PC-3 (cell line): ENCODE data around the gene PEX14. TPM values are rescaled to one million over a fixed set of nuclear protein-coding genes. Genes with fewer than 3 reads are reported as not detected.

Source experiments
- ATAC-seq: fragments of 200-7000 bp; cut with Tn5 transposase; 2 replicates; pipeline ENCODE4 v1.9.1; 2020; ENCODE audit warnings: mild to moderate bottlenecking, moderate library complexity
- BruUV-seq: library from RNA; stranded (reverse); fragments of 400-500 nt; replicated peaks from 2 replicates; lab custom pipeline; 2021; lab: Mats Ljungman, UMichigan
- CTCF ChIA-PET: fragments of 300-600 bp; sonication (Branson Sonifier 250); formaldehyde crosslinking; loops from one replicate; lab custom pipeline; 2022; ENCODE audit warnings: antibody characterized with exemption; lab: Charles Lee
- POLR2A ChIA-PET: fragments of 300-600 bp; sonication (Branson Sonifier 250); formaldehyde crosslinking; loops from one replicate; lab custom pipeline; 2022; ENCODE audit warnings: antibody characterized with exemption; ENCODE audit not compliant: unreplicated experiment; lab: Charles Lee
- DNase-seq: peaks from one replicate; pipeline ENCODE4 v3.0.0-alpha.2; 2015
- H2AFZ ChIP-seq: fragments of 300-600 bp; sonication (generic); 2 replicates; pipeline ENCODE4 v1.6.0; 2016; ENCODE audit warnings: antibody characterized with exemption, low read length
- H3F3A ChIP-seq: fragments of 300-600 bp; sonication (generic); one replicate; pipeline ENCODE4 v1.6.0; 2017; ENCODE audit warnings: antibody characterized with exemption, low read length, control low read depth, mild to moderate bottlenecking; ENCODE audit not compliant: unreplicated experiment
- H3K27ac ChIP-seq: fragments of 300-600 bp; sonication (generic); 2 replicates; pipeline ENCODE4 v1.5.1; 2016; ENCODE audit warnings: mild to moderate bottlenecking, low read length
- H3K27me3 ChIP-seq: fragments of 300-600 bp; sonication (generic); 2 replicates; pipeline ENCODE4 v1.6.1; 2016; ENCODE audit warnings: low read length, mixed read lengths
- H3K36me3 ChIP-seq: fragments of 300-600 bp; sonication (generic); 2 replicates; pipeline ENCODE4 v1.6.1; 2016; ENCODE audit warnings: low read depth, mixed run types, low read length, mixed read lengths
- H3K4me1 ChIP-seq: fragments of 300-600 bp; sonication (generic); 2 replicates; pipeline ENCODE4 v1.5.1; 2016; ENCODE audit warnings: low read length; ENCODE audit not compliant: insufficient read depth
- H3K4me2 ChIP-seq: fragments of 300-600 bp; sonication (generic); 2 replicates; pipeline ENCODE4 v1.6.0; 2016; ENCODE audit warnings: low read length
- H3K4me3 ChIP-seq: fragments of 300-600 bp; sonication (generic); 2 replicates; pipeline ENCODE4 v1.5.1; 2016; ENCODE audit warnings: mild to moderate bottlenecking, low read length, mixed read lengths
- H3K79me2 ChIP-seq: fragments of 300-600 bp; sonication (generic); 2 replicates; pipeline ENCODE4 v1.6.1; 2017; ENCODE audit warnings: low read length, mixed read lengths
- H3K9ac ChIP-seq: fragments of 300-600 bp; sonication (generic); 2 replicates; pipeline ENCODE4 v1.6.0; 2016; ENCODE audit warnings: mild to moderate bottlenecking, low read length
- H3K9me2 ChIP-seq: fragments of 300-600 bp; sonication (generic); replicated peaks from 2 replicates; pipeline ENCODE4 v1.6.1; 2016; ENCODE audit warnings: mixed run types, low read length, mixed read lengths
- H3K9me3 ChIP-seq: fragments of 300-600 bp; sonication (generic); 2 replicates; pipeline ENCODE4 v1.6.1; 2016; ENCODE audit warnings: low read length, mixed read lengths
- H4K20me1 ChIP-seq: fragments of 300-600 bp; sonication (generic); 2 replicates; pipeline ENCODE4 v1.6.1; 2016; ENCODE audit warnings: low read length, mixed read lengths
- CTCF ChIP-seq: fragments of 300-600 bp; sonication (generic); conservative IDR thresholded peaks from 2 replicates; pipeline ENCODE4 v1.5.1; 2017; ENCODE audit warnings: antibody characterized with exemption, low read depth, mild to moderate bottlenecking, low read length
- EZH2 ChIP-seq: fragments of 300-600 bp; sonication (generic); IDR thresholded peaks from one replicate; pipeline ENCODE4 v1.6.1; 2017; ENCODE audit warnings: antibody characterized with exemption, mild to moderate bottlenecking, low read length; ENCODE audit not compliant: unreplicated experiment
- EZH2phosphoT487 ChIP-seq: fragments of 300-600 bp; sonication (generic); IDR thresholded peaks from 2 replicates; pipeline ENCODE4 v1.6.1; 2018; ENCODE audit warnings: mild to moderate bottlenecking, antibody characterized with exemption, low read length, borderline replicate concordance
- intact Hi-C: fragments of 100-400 bp; cut with micrococcal nuclease; formaldehyde crosslinking; loops from 2 replicates; pipeline ENCODE4 v1.9.0; 2023
- total RNA-seq: library from RNA; depleted of rRNA; stranded (reverse); fragments of >200 nt; gene quantifications from 2 replicates; pipeline ENCODE4 v1.2.3, GENCODE V29; 2014

The PEX14 gene
- total RNA-seq, 1 experiment from 2014 or later: 24.9 TPM

DNA sequence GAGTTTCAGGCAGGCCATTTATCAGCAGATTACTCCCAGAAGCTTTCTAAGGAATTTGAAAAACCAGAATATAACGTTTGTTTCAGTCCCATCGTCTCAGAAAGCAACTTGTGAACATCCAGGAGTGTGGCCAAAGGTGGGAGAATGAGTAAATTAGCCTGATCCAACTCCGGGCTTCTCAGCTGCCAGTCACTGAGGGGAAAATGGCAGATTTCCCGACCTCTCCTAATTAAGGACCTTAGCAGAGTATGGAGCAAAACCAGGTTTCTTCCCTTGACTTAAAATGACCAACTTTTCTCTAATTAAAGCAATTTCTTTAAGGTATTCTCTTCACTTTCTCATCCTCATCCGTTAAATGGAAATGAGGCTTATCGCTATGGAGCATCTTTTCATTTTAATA is 23.9 kb upstream of the PEX14 start:
- intact Hi-C loops: no loop called here
- Histone ChIP-seq H3K27me3 (no peaks in the 10 kb centered on the region), H4K20me1 (no peaks in the 10 kb centered on the region), H3K4me3 (no peak overlapping the region), H2AFZ (no peak overlapping the region), H3K9me3 (no peaks in the 10 kb centered on the region), H3K4me2 (no peak overlapping the region), H3K36me3 (no peaks in the 10 kb centered on the region), H3F3A (no peaks in the 10 kb centered on the region), H3K27ac (no peak overlapping the region), H3K9me2 (no peaks in the 10 kb centered on the region), H3K79me2 (no peaks in the 10 kb centered on the region), H3K4me1 (no peaks in the 10 kb centered on the region), H3K9ac (no peak overlapping the region)
- CTCF ChIA-PET: no interaction called here
- POLR2A ChIA-PET: no interaction called here
- BruUV-seq: no TSS peak
- no peak for TF ChIP-seq CTCF
- TF ChIP-seq EZH2: no peak
- no peak for TF ChIP-seq EZH2phosphoT487
- no peak for DNase-seq
- ATAC-seq: no peak

DNA sequence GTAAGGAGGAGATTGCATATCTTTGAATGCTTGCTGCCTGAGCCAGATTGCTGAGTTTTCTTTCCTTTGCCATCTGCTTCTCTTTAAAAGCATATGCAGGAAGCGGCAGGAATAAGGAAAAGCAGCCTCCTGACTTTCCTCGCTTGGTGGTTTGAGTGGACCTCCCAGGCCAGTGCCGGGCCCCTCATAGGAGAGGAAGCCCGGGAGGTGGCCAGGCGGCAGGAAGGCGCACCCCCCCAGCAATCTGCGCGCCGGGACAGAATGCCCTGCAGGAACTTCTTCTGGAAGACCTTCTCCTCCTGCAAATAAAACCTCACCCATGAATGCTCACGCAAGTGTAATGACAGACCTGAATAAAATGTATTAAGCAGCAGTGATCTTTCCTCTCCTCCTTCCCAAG is 23.5 kb upstream of the PEX14 start:
- BruUV-seq: no TSS peak
- Histone ChIP-seq H3K27ac (no peak overlapping the region), H3K27me3 (no peaks in the 10 kb centered on the region), H3K4me3 (no peak overlapping the region), H3K9me3 (no peaks in the 10 kb centered on the region), H3K79me2 (no peaks in the 10 kb centered on the region), H3K9ac (no peak overlapping the region), H3K4me2 (no peak overlapping the region), H4K20me1 (no peaks in the 10 kb centered on the region), H3K9me2 (no peaks in the 10 kb centered on the region), H3K4me1 (no peaks in the 10 kb centered on the region), H3F3A (no peaks in the 10 kb centered on the region), H3K36me3 (no peaks in the 10 kb centered on the region), H2AFZ (no peak overlapping the region)
- DNase-seq (no peak), ATAC-seq (peak; percentile 44)
- TF ChIP-seq EZH2: no peak
- TF ChIP-seq CTCF: no peak
- TF ChIP-seq EZH2phosphoT487: no peak
- CTCF ChIA-PET: no interaction called here
- intact Hi-C loops: no loop called here
- POLR2A ChIA-PET: no interaction called here

DNA sequence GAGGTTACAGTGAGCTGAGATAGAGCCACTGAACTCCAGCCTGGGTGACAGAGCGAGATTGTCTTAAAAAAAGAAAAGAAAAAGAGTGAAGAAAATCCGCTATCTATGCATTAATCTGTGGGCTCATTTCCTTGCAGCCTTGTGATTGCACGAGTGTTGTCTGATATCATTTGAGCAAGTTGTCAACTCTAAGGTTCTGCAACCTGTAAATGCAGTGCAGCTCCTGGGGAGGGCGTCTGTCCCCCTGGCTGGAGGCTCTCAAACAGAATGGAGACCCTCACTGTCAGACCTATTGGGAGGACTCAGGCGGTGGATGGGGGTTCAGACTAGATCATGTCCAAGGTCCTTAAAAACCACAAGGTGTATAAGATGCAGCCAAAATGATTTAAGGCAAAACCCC is 18.7 kb upstream of the PEX14 start:
- H3K9me2 ChIP-seq: no peaks in the 10 kb centered on the region
- H3K4me3 ChIP-seq: no peak overlapping the region
- TF ChIP-seq EZH2 (no peak), EZH2phosphoT487 (no peak), CTCF (no peak)
- POLR2A ChIA-PET: no interaction called here
- H3K36me3 ChIP-seq: peaks cover 5% of the 10 kb centered on the region; the same call in 1 of the 2 replicates
- H3K27me3 ChIP-seq: no peaks in the 10 kb centered on the region
- H3K9ac ChIP-seq: no peak overlapping the region
- no peaks in the 10 kb centered on the region for H3K79me2 ChIP-seq
- H3K4me2 ChIP-seq: no peak overlapping the region
- DNase-seq (no peak), ATAC-seq (no peak)
- CTCF ChIA-PET: no interaction called here
- no peaks in the 10 kb centered on the region for H4K20me1 ChIP-seq
- intact Hi-C loops: no loop called here
- H2AFZ ChIP-seq: no peak overlapping the region
- H3K4me1 ChIP-seq: peaks cover 12% of the 10 kb centered on the region
- no peaks in the 10 kb centered on the region for H3F3A ChIP-seq
- no peaks in the 10 kb centered on the region for H3K9me3 ChIP-seq
- H3K27ac ChIP-seq: no peak overlapping the region
- no TSS peak for BruUV-seq
